ENCODE measurements around the gene NIPSNAP3A.

NIPSNAP3A gene

DNA sequence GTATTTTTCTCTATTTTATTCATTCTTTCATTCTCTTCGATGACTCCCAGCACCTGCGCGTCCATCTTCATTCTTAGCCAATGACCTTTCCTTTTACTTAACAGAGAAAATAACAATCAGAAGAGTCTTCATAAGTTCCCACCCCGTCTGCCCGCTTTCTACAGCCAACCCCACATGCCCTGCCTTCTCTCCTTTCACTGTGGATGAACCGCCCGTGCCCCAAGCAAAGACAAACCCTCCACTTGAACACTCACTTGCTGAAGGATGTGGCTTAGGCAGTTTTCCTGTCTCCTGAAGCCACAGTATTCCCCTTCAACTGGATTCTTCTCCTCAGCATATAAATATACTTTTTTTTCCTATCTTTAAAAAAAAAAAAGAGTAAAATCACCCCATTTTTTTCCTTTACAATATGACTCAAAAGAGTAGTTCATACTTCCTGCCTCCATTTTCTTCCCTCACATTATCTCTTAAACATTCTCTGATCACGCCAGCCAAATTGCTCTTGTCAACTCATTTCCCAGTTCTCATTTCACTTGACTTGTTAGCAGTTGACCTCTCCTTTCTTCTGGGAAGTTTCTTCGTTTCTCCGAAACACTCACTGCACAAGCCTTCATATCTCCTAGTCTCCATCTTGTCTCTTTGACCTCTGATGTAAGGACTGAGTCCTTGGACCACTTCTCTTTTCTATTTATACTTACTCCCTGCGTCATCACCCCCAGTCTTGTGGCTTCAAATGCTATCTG, 27.5 kb downstream of the NIPSNAP3A start:
- DNase-seq (ENCODE audit: low read depth), result no peak

DNA sequence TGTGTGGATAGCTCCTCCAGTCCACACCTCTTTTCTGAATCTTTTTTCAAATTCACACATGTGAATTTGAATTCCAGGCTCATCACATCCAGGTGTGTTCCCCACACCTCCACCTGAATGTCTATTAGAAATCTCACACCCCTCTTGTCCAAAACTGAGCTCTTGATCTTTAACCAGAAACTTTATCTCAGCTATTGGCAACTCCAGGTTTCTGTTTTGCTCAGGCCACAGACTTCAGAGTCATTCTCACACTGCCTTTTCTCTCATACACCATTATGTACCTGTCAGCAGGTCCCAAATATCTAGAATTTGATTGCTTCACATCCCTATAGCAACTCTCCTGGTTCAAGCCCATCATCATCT, 28.1 kb downstream of the NIPSNAP3A start:
- DNase-seq (ENCODE audit: low read depth), result no peak

- no peak for DNase-seq (ENCODE audit: low read depth)
These were observed 28.5 kb downstream of the NIPSNAP3A start for GRCh38 chr9:104775976-104776375.

GRCh38 chr9:104776797-104777196, 29.3 kb downstream of the NIPSNAP3A start:
- no peak for DNase-seq (ENCODE audit: low read depth)

DNA sequence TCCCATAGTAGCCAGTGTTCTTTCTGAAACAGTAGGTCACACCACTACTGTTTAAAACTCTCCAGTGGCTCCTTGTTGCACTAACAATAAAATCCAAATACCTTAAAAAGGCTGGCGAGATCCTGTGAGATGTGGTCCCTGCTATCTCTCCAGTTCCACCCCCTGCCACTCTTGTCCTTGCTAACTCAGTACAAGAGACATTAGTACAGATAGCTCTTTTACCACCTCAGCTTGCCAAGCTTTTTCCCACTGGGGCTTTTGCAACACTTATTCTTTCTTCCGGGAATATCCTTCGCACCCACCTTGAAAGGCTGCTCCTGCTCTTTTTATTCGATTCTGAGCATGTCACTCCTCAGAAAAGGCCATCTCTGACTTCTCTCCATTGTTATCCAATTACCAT, 31.3 kb downstream of the NIPSNAP3A start:
- DNase-seq (ENCODE audit: low read depth), result no peak

DNA sequence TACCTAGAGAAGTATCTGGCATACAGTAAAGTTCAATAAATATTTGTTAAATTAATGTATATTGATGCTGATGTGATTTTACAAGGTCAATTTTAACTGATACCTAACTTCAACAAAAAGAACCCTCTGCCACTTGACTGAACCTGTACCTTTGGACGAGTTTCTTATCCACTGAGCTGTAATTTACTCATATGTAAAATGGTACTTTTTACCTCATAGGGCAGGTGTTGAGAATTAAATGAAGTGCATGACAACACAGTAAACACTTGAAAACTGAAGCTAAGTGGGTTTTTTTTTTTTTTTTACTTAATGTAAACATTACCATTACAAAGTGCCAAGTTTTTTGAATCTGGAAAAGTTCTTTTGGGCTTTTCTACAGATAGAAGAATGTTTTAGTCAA, 31.9 kb downstream of the NIPSNAP3A start:
- no peak for DNase-seq (ENCODE audit: low read depth)

GRCh38 chr9:104779946-104780535, 32.6 kb downstream of the NIPSNAP3A start:
- DNase-seq (ENCODE audit: low read depth), result no peak

DNA sequence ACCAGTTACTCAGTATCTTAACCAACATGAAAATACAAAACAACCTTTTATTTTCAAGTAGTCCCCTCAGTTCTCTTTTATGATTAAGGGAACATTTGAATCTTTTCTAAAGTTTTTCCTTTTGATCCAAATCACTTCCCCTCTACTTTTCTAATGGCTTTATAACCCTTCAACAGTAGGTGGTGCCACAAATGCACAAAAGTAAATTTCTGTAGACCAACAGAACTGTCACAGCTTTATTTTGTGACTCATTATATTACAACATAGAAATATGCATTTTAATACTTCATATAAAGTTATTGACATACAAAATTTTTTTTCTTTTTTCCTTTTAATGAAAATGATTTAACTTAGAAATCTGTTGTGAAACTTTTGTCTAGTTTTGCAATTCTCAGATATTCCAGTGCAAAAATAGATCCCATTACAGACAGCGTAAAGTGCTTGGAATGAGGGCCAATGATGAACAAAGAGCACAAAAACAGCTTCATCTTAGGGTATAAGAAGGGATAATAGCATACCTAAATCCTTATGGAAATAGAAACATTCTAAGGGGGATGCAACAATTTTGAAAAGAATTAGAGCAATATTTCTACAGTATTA, 33.4 kb downstream of the NIPSNAP3A start:
- DNase-seq (ENCODE audit: low read depth), result peak; percentile 72

DNA sequence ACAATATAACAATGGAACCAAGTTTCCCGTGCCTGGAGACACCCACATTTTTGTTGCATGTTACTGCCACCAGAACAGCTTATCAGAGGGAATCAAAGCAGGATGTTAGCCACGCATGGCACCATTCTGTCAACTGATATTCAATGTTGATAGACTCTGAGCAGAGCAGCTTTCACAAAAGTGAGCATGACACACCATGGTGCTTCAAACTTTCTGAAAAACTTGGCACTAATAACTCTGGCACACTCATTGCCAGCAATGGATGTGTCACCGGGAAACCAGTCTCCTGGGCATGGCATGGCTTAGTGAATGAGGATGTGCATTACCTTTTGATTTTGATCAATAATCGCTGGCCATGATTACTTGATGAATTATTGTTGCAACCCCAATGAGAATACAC, 36.1 kb downstream of the NIPSNAP3A start:
- no peak for DNase-seq (ENCODE audit: low read depth)

- DNase-seq (ENCODE audit: low read depth), result no peak
These were observed 36.6 kb downstream of the NIPSNAP3A start for GRCh38 chr9:104784098-104784497.

DNA sequence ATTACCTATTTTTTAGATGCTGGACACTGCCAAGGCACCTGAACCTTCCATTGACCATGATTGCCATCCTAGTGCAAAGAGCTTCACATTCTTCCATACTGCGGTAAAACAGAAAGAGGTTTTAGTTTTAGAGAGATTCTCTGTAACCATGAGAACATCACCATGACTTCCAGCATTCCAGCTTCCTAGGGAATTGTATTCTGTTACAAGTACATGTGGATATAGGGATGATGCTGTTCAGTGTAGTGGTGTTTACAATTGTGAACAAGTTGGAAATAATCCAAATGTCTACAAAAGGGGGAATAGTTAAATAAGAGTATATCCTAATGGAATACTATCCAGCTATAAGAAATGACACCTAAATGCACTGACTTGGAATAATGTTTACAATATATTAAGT, 38.8 kb downstream of the NIPSNAP3A start:
- no peak for DNase-seq (ENCODE audit: low read depth)

GRCh38 chr9:104787306-104788015, 40.0 kb downstream of the NIPSNAP3A start:
- DNase-seq (ENCODE audit: low read depth), result no peak

DNA sequence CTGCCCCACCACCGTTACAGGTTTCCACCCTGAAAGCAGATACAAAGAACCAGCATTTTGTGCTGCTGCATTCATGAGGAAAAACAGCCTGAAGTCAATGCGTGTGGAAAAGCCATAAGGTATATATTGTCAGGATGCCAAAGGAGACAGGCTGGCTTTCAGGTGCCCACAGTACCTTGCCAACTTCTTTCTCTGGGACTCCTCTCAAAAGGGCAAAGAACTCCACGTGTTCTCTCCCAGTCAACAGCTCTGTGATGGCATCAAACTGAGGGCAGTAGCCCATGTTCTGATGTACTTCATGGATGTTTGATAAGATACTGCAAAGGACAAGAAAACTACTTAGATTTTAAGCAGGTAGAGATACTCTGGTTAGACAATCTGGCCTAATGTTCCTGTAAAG, 40.8 kb downstream of the NIPSNAP3A start:
- no peak for DNase-seq (ENCODE audit: low read depth)

DNA sequence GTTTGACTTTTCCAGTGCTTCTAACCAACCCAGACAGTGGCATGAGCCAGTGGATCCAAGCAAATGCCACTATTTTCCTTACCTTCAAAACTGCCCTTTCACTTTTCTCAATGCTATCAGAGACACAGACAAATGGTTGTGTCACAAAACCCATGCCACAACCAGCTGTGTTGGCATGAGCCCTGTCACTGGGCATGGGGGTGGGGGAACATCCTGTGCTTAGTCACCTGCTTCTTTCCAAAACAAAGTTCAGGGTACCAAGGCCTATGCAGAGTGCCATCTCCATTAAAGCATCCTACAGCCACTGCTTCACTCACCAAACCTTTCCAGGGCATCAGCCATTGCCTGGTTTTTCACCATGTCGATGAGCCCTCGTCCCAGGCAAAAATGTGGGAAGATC, 46.6 kb downstream of the NIPSNAP3A start:
- DNase-seq (ENCODE audit: low read depth), result no peak

DNA sequence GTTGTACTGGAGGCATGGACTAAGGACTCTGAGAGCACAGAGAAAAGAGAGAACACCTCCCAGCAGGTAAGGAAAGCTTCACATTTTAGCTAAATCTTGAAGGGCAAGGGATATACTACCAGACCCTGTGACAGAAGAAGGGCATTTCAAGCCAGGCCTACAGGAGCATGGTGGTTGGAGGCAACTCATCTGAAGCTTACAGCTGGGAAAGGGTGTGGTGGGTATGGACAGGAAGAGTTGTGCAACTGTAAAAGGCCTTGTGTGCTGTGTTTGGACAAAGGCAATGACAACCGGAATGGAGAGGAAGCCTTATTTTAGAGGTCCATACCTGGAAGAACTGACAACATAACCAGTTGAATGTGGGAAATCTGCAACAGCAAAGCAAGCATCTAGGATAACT, 47.6 kb downstream of the NIPSNAP3A start:
- DNase-seq (ENCODE audit: low read depth), result no peak

GRCh38 chr9:104795857-104796256, 48.4 kb downstream of the NIPSNAP3A start:
- no peak for DNase-seq (ENCODE audit: low read depth)

DNA sequence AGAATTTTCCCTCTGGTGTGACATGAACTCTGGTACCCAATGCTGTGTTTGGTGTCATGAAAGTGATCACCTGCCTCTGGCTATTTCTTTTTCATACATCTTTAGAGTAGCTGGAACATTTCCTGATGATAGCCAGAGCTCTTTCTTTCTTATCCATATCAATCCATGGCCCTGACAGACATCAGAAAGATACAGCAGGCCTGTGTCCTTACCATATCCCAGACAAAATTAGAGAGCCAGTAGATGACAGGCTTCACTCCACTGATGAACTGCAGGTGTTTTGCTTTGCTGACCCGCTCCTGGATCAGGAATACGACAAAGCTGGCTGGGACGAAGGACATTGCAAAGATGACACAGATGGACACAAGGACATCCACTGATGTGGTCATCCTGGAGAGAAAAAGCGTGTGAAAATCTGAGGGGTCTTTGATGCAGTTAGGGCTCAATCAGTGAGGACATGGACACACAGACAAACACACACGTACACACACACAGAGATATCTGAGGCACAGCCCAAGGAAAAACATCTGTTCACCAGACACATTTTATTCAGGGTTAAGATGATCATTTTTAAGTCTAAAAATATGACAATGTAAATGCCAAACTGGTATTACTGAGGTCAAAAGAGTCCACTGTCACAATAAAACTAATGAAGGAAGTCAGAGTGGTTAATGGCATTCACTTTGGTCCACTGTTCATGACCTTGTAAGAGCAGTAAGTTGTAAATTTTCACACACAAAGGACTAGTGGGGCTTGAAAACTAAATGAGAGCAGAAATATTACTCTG, 50.9 kb downstream of the NIPSNAP3A start:
- DNase-seq (ENCODE audit: low read depth), result no peak

- DNase-seq (ENCODE audit: low read depth), result no peak
These were observed 52.7 kb downstream of the NIPSNAP3A start for GRCh38 chr9:104800068-104800785.

DNA sequence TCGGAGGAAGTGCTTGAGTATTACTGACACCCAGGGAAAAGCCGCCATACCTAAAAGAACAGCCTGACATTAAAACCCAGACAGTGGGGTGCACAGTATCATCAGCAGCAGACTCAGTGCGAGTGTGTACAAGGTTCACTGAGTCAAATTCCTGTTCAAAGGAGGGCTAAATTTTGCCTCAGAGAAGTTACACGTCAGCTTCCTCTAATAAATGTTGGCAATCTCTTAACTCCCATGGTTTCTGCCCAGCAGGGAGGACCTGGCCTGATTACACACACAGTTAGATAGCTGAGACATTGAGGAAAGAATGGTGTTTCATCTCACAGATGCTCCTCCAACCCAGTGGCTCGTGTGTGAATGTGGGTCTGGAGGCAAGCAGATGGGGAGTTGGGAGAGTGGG, 54.6 kb downstream of the NIPSNAP3A start:
- DNase-seq (ENCODE audit: low read depth), result no peak

GRCh38 chr9:104802906-104803305, 55.4 kb downstream of the NIPSNAP3A start:
- no peak for DNase-seq (ENCODE audit: low read depth)

DNA sequence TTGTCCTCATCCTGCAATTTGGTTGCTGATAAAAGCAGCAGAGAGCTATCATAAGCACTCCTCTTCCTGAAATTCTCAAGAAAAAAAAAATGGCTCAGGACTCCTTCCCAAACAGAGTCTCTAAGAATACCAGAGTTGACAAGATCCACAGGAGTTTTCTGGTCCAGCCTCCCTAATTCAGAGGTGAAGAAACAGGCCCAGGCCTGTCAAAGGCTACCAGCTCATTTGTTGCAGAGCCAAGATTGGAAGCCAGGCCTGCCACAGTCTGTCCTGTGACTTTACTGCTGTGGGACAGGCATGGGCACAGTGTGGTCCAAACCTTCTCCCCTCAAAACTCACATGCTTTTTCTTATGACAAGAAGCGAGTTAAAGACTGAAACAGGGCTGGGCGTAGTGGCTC, 58.0 kb downstream of the NIPSNAP3A start:
- DNase-seq (ENCODE audit: low read depth), result no peak
